ENCODE measurements around the gene RAB18. TPM values are rescaled to one million over a fixed set of nuclear protein-coding genes. Genes with fewer than 3 reads are reported as not detected.

The RAB18 gene
- total and polyA plus RNA-seq, 2 of the 8 experiments (the other 6 are each of a cell fraction or from before 2014, with no cell fraction given), result 14.7 to 69.7 TPM

DNA sequence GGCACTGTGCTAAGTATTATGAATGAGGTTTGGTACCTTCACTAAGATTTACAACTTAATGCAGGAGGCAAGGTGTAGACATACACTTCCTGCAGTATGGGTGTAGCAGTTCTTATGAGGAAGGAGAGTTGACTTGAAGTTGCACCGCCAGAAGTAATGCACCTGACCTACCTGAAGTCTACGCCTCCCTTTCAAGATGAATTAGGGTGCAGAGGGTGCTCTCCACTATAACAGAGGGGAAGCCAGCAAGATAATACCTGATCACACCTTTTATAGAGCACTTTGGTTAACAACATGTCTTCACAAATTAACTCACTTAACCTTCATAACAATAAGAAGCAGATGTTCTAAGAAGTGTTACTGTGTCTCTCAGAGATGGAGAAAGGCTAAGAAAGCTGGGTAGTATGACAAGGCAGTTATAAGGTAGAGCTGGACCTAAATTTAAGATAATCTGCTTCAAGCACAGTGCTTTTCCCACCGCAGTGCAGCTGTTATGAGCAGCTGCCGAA is 552 bp upstream of the RAB18 start:
- Histone ChIP-seq H3K56ac (replicated peaks; ENCODE audit: insufficient read length, low read depth, low read length) (no peak overlapping the region), H3K23me2 (ENCODE audit: low read depth, low read length) (no peaks in the 10 kb centered on the region), H3K4me3 (ENCODE audit: extremely low read depth in 1 of 4, insufficient read depth in 2 of 4, low read depth in 3 of 4, low read length in 4 of 4) (peak overlapping the region; percentile 76 to 89 (median 82); a peak in 7 of 8 replicates), H3K9me3 (ENCODE audit: insufficient read depth in 2 of 2, low read depth in 1 of 2, low read length in 1 of 2) (no peaks in the 10 kb centered on the region), H3K23ac (ENCODE audit: insufficient read length) (no peak overlapping the region), H2AFZ (ENCODE audit: low read length) (peak overlapping the region; percentile 97), H2BK15ac (ENCODE audit: low read length) (0 out of 2 replicates have a peak overlapping the region, but pooled peaks have one; percentile 49), H2BK12ac (ENCODE audit: low read depth, low read length) (no peak overlapping the region; the same call in 1 of the 2 replicates), H3K18ac (ENCODE audit: extremely low read depth, low read length) (no peak overlapping the region), H4K20me1 (replicated peaks in 1 of 2; ENCODE audit: control insufficient read depth in 1 of 2, insufficient read depth in 2 of 2, low read length in 2 of 2) (no peaks in the 10 kb centered on the region), H4K8ac (ENCODE audit: extremely low read depth, insufficient read depth, low read length) (no peak overlapping the region), H3K79me2 (ENCODE audit: control insufficient read depth in 1 of 2, insufficient read depth in 2 of 2, low read length in 2 of 2) (peaks cover 5 to 39% of the 10 kb centered on the region in 2 experiments; a peak in 3 of 4 replicates), H2AK5ac (ENCODE audit: low read depth, low read length) (no peak overlapping the region), H3K14ac (ENCODE audit: insufficient read length) (no peak overlapping the region), H4K91ac (replicated peaks; ENCODE audit: insufficient read length, low read length) (no peak overlapping the region), H3K27ac (ENCODE audit: low read depth, low read length) (peak overlapping the region; percentile 13; the same call in 1 of the 2 replicates), H3K27me3 (replicated peaks in 1 of 4; ENCODE audit: control insufficient read depth in 3 of 4, extremely low read depth in 1 of 4, insufficient read depth in 3 of 4, low read length in 3 of 4) (no peaks in the 10 kb centered on the region), H3K9ac (replicated peaks in 1 of 4; ENCODE audit: extremely low read depth in 1 of 4, low read depth in 3 of 4, low read length in 3 of 4) (peak overlapping the region in 3 of 4 experiments; percentile 13 to 86 (median 26); a peak in 4 of 7 replicates), H2BK120ac (replicated peaks; ENCODE audit: low read depth, low read length) (no peak overlapping the region), H3K4me1 (replicated peaks in 1 of 4; ENCODE audit: control insufficient read depth in 3 of 4, insufficient read depth in 4 of 4, low read length in 3 of 4) (no peaks in the 10 kb centered on the region), H4K5ac (ENCODE audit: insufficient read length, low read depth, low read length) (no peak overlapping the region), H3K36me3 (ENCODE audit: control insufficient read depth in 2 of 4, insufficient read depth in 4 of 4, low read length in 3 of 4) (no peaks in the 10 kb centered on the region), H2BK5ac (ENCODE audit: low read depth, low read length) (no peak overlapping the region; the same call in 1 of the 2 replicates), H3K79me1 (ENCODE audit: low read depth, low read length) (no peaks in the 10 kb centered on the region), H2BK20ac (ENCODE audit: low read length) (no peak overlapping the region), H3K4me2 (ENCODE audit: insufficient read depth in 1 of 2, low read depth in 2 of 2, low read length in 2 of 2) (peak overlapping the region; percentile 55 to 76), H3K4ac (replicated peaks; ENCODE audit: insufficient read length, low read depth, low read length) (no peak overlapping the region)
- ChIA-PET CTCF (ENCODE audit: partially characterized antibody) (interaction anchor here (0.7 to 1.2 kb wide), 2 partner anchors 134 to 154 kb away, joined by 3 read pairs; no protein-coding TSS in a partner anchor), POLR2A (ENCODE audit: partially characterized antibody) (interaction anchor here (0.6 to 1.6 kb wide), 2 partner anchors 10 to 33 kb away, joined by 4 to 6 read pairs; no protein-coding TSS in a partner anchor)
- DNase-seq (ENCODE audit: low read depth in 1 of 2, low spot score in 2 of 2) (no peak), FAIRE-seq (no peak)
- WGBS, 2 experiments (ENCODE audit: extremely low coverage in 1 of 2, insufficient coverage in 1 of 2, insufficient read length in 1 of 2, insufficient replicate concordance in 2 of 2, low coverage in 1 of 2, low lambda C conversion rate in 2 of 2, missing lambda C conversion rate in 1 of 2), result 57% methylated on average over 4 of the region's 4 CpGs; no CpG with 5 or more reads in 1 of the 2 experiments
